Measurements from ENCODE around the gene KCNIP4.

Gene KCNIP4

GRCh38 chr4:20700007-20700761 lies 1248.4 kb downstream of the KCNIP4 start, which contains the start of gene PACRGL:
Gene PACRGL, plus strand, starts transcription at chr4:20700458. Its CDS starts 4,024 bp downstream, at chr4:20704482.
- DNase-seq, result peak; percentile 90

DNA sequence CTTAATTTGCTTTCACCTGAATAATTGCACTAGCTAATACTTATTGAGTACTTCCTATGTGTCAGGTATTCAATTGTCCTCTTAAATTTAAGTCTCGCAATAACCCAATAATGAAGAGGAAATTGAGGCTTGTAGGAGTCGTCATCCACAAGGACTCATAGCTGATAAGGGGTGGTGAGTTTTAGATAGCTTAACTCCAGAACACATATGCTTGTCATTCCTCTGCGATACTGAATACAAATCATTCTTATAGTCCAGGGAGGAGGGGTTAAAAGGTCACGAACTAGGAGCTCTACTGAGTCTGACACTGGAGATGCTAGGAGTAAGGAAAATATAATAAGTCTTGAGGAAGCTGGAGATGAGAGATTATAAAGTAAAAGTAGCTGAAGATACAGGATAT lies 1249.8 kb downstream of the KCNIP4 start:
- no peak for DNase-seq

GRCh38 chr4:20698382-20698781 lies 1250.2 kb downstream of the KCNIP4 start:
- DNase-seq, result no peak

GRCh38 chr4:20696815-20697214 lies 1251.8 kb downstream of the KCNIP4 start:
- DNase-seq, result no peak

DNA sequence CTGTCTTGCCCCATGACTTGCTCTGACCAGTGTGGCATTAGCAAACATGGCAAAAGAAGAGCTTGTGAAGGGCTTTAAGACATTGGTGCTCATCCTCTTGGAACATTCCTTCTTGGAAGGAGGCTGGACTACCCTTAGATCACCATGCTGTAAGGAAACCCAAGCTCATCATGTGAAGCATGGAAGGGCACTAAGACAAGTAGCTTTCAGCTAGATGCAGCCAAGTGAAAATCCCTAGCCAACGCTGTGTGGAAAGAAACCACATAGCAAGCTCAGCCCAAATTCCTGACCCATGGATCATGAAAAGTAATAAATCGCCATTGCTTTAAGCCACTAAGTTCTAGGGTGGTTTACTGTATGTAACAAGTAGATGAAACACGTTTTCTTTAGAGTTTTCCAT lies 1260.7 kb downstream of the KCNIP4 start:
- DNase-seq, result no peak

DNA sequence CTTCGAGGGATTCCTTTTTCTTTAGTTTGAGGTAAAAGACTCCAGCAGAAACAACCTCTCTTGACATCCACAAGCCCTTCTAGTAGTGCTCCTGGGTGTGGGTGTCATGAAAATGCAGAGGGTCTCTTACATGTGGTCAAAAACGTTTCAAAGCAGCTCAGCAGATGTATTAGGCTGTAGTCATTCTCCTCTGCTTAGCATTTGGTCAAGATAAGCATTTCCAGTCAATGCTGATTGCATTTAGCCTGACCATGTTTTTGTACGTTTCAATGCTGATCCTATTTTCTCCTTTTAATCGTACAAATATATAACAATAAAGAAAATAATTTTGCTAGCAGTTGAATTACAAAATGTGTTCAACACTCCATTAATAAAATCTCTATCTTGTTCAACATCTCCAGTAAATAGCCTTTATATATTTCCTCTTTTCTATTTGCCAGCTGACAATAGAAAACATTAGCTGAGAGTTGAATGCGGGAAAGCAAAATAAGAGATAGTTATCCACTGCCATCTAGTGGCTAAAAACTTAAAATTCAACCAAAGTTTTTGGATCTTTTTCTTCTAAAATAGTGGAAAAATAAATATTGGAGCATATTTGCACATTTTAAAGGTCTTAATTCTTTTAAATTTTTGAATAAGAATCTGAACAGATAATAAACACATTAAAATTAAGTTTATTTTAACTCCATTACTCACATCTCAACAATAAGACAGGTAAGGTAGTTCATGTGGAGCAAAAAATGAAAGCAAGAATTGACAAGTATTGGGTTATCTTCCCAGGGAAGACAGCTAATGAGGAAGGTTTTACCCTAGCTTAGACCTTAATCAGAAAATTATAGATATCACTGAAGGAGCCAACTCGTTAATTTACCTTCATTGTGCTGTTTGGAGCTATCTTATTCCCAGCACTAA lies 1263.5 kb downstream of the KCNIP4 start:
- no peak for DNase-seq

DNA sequence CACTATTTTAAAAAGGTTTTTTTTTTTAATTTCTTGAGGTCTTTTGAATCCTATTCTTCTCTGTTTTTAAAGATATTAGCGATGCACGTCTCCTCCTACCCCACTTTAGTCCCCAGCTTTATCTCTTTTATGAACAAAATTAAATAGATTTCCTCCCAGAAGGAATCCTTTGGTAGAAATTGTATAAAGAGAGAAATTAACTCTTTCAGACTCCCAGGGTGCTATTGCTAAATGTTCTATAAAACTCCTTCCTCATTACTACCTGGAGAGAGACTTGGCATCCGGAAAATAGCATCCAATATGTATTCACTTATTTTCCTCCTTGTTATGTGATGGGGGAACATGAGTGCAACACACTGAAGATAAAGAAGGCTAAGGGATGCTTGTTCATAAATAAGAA lies 1264.8 kb downstream of the KCNIP4 start:
- DNase-seq, result no peak

GRCh38 chr4:20682853-20683252 lies 1265.7 kb downstream of the KCNIP4 start:
- DNase-seq, result no peak

GRCh38 chr4:20681271-20681670 lies 1267.3 kb downstream of the KCNIP4 start:
- no peak for DNase-seq

- no peak for DNase-seq
Observed at GRCh38 chr4:20680736-20681135, 1267.8 kb downstream of the KCNIP4 start.

DNA sequence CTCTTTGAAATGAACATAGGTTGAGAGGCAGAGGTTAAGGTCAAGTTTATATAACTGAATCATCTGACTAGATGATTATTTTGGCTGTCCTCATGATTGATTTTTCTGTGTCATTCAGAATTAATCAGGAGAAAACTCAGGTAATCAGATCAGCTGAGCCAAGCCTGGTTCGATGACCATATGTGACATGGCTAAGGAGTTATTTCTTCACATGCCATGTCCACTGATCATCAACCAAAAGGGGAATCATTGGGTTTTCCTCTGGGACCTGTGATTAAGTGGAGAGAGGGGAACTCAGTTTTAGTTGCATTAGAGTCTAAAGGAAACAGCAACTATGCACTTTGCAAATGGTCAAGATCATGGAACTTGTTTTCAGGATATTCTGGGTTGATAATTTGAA lies 1268.6 kb downstream of the KCNIP4 start:
- no peak for DNase-seq

All from effector CD4-positive, alpha-beta T cell (primary cell).